HG02840 (cell line): ENCODE results near the gene STEAP3.
A peak's percentile ranks its signal among the peaks of the same experiment; 100 is the strongest.

Experiments
- ATAC-seq: cut with Tn5 transposase; IDR thresholded peaks from one replicate; pipeline ENCODE4 v1.9.1; 2021; ENCODE audit warnings: mild to moderate bottlenecking, moderate library complexity, moderate number of reproducible peaks; ENCODE audit not compliant: unreplicated experiment, low FRiP score

STEAP3 gene

DNA sequence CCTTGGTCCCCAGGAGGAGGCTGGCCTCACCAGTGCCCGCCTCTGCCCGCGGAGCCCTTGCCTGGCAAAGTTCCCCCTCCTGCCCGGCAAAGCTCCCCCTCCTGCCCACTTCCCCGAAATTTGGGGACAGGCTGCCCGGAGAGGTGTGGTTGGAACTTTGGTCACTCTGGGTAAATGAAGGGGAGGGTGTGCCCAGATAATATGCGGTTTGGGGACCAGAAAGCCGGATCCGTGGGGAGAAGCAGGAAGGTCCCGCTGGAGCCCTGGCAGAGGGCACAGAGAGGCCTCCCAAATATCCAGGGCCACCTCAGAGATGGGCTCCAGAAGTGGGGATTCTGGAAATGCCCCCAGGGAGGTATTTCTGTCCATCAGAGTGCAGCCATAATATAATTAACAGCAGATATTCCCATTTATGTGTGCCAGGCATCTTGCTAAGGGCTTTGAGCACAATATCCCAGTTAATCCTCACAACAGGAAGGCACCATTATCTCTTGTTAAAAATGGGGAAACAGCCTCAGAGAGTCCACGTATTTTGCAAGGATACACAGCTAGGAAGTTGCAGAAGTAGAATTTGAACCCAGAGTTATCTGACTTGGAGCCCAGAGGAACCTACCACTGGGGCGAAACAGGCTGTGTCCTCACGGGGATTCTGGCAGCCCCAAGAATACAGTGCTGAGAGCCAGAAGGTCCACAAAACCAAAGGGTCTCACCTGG is 914 bp downstream of the STEAP3 start:
- no peak for ATAC-seq

DNA sequence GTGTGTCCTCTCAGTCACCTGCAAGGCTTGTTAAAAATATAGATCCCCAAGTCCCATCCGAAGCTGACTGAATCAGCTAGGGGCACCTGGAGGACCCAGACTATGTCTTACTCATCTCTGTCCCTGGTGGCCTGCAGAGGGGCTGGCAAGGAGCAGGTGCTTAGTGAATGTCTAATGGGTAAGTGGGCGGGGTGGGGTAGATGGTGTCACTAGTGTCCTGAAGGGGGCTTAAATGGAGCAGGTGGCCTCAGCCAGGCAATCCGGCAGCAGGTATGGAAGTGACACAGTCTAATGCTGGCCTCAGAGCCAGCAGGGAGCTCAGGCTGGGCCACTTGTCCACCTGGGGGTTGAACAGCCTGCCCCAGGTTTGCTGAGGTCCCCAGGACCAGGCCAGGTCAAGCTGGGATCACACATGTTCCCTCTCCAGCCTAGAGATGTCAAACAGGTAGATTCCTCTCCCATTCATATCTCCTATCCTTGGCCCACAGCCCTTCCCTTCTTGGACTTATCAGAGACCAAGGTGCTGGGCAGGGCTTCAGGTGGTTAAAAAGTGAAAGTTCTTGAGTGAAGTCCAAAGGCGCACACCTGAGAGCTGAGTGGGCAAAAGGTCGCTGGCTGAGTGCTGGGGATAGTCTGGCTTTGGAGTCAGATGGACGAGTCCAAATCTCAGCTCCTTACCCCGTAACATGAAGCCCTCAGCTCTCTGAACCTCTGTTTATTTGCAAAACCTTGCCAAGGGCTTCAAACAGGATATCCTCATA is 1.7 kb downstream of the STEAP3 start:
- no peak for ATAC-seq

- no peak for ATAC-seq
Measured at GRCh38 chr2:119225926-119226325, 2.3 kb downstream of the STEAP3 start.

- no peak for ATAC-seq
Measured at GRCh38 chr2:119227346-119227745, 3.7 kb downstream of the STEAP3 start.

DNA sequence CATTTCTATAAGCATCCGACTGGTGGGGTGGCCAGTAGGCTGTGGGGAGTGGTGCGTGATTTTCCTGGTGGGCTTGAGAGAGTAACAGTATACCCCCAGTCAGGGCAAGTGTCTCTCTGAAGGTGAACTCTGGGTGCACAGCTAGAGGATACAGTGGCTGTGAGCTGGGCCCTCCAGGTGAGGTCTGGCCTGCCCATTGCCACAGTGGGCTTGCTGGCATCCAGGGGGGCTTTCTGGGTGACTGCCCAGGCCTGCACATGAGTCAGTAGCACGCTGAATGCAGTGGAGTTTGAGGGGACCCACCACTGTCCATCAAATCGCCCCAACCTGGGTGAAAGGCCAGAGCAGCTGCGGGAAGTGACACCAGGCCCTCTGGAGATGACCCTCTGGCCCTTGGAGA is 4.5 kb downstream of the STEAP3 start:
- no peak for ATAC-seq

DNA sequence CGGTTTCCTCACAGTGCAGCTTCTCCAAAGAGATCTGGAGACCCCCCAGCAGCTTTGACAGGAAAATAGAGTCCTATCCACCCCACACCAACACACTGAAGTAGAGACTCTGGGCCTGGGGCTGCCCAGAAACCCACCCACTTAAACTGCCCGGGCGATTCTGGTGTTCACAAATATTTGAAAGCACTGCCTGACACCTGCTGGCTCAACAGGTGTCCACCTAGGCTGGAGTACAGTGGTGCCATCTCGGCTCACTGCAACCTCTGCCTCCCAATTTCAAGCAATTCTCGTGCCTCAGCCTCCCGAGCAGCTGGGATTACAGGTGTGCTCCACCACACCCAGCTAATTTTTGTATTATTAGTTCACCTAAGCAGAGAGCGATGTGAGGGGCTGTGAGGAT is 5.3 kb downstream of the STEAP3 start:
- ATAC-seq, result no peak

GRCh38 chr2:119229716-119230115 is 6.1 kb downstream of the STEAP3 start:
- ATAC-seq, result no peak

GRCh38 chr2:119230219-119231185 is 6.9 kb downstream of the STEAP3 start:
- no peak for ATAC-seq

DNA sequence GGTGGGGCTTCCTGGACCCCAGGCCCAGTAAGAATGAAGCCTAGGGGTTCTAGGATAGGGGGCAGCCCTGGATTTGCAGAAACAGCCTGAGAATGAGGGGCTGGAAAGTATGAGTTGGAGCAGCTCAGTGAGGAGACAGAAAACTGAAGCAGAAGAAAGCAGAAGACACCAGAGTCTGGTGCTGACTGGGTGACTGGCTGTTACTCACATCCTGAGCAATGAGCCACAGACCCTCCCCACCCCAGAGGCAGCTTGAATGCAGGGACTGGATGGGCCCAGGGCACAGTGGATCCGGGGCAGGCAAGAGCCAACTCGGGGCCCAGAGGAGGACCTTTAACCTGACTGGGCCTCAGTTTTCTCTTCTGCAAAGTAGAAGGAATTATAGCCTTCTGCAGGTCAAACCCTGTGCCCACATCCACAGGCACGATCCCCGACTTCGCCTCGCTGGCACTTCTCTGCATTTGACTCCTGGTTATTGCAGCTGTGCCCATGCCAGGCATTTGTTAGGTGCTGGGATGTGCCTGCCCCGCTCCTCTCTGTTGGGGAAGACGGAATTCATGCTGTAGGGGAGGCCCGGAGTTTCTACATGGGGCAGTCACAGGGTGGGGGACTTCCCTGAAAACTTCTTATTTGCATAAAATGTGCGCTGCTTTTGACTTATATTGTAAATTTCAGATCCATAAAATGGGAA is 8.5 kb downstream of the STEAP3 start:
- peak; percentile 55 for ATAC-seq

DNA sequence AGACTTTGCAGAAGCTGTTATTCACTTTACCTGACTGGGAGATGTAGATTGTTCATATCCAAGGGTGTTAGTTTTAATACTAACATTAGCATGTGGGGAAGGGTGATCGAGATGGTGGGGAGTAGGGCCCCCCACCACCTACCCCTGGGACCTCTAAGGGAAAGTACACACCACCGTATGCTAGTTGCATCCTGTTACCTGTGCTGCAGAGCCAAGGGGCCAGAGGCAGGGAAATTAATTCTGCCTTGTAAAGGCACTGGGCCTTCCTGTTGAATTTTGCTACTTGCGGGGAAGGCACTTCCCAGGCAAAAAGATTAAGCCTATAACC is 9.0 kb downstream of the STEAP3 start:
- peak; percentile 44 for ATAC-seq

- ATAC-seq, result peak; percentile 55
Measured at GRCh38 chr2:119233326-119234020, 9.8 kb downstream of the STEAP3 start.

- ATAC-seq, result no peak
Measured at GRCh38 chr2:119234021-119235019, 10.7 kb downstream of the STEAP3 start.

DNA sequence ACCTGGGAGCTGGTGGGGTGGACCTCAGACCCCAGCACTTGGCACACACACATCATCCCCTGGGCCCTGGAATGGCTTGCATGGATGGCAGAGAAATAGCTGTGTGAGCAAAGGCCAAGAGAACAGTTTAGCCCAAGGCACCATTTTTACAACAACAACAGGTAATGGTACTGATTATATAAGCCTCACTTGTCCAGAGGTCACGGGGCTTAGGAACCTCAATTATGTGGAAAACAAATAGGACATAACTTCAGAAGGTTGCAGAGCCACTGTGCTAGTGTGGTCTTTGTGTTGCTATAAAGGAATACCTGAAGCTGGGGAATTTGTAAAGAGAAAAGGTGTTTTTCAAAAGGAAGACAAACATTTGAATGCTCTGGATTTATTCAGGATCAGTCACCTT is 13.2 kb downstream of the STEAP3 start:
- no peak for ATAC-seq

- no peak for ATAC-seq
Measured at GRCh38 chr2:119240311-119241204, 16.9 kb downstream of the STEAP3 start.

DNA sequence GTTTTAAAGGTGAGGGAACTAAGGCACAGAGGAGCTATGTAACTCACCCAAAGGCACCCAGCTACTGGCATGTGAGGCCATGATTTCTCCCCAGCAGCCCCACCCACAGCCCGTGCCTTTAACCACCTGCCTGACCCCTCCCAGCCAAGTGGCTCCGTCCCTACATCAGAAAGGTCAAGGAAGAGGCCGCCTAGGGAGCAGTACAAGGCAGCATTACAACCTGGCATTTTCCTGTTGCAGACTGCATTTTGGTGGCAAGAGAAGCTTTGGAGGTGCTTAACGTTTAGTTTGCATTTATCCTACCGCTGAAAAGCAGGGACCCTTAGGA is 17.5 kb downstream of the STEAP3 start:
- no peak for ATAC-seq

- no peak for ATAC-seq
Measured at GRCh38 chr2:119242276-119243119, 18.9 kb downstream of the STEAP3 start.

DNA sequence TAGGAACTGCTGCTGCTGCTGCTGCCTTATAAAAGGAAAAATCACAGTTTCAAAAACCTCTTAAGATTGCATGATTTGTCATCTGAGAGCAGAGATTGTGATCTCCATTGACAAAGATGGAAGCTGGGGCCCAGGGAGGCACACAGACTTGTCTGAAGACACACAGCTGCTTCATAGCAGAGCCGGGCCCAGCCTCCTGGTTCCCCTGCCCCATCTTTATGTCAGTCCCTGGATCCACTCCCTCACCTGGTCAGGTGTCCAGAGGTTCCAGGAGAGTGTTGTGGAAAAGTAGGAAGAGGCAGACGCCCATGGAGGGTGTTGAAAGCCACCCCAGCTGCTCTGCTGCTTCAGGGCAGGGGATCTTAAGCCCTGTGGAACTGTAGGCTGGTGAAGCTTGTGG is 20.0 kb downstream of the STEAP3 start:
- no peak for ATAC-seq
